HepG2 (cell line): ENCODE results near the gene GPBP1. TPM values are rescaled to one million over a fixed set of nuclear protein-coding genes. Genes with fewer than 3 reads are reported as not detected.
A peak's percentile ranks its signal among the peaks of the same experiment; 100 is the strongest.

ENCODE experiments used
- ATAC-seq: fragments of 200-7000 bp; cut with Tn5 transposase; 3 replicates; pipeline ENCODE4 v1.9.1; 2020; ENCODE audit warnings: mild to moderate bottlenecking, moderate library complexity
- BruUV-seq: library from RNA; stranded (reverse); fragments of 400-500 nt; replicated peaks from 2 replicates; lab custom pipeline; 2021; lab: Mats Ljungman, UMichigan
- CTCF ChIA-PET: fragments of 300-600 bp; formaldehyde crosslinking; extraction: SDS; loops from one replicate; lab custom pipeline; 2021; ENCODE audit warnings: low total read pairs, inconsistent platforms, low intra/inter-chr PET ratio; lab: Yijun Ruan, JAX
- POLR2A ChIA-PET: fragments of 350-600 bp; sonication (Branson Sonifier 250); formaldehyde crosslinking; loops from one replicate; lab custom pipeline; 2020; ENCODE audit warnings: antibody characterized with exemption, inconsistent platforms; lab: Yijun Ruan, JAX
- DNase-seq: peaks from one replicate; pipeline ENCODE4 v3.0.0-alpha.2; 2015; ENCODE audit warnings: low spot score
- FAIRE-seq: peaks from 3 replicates; lab custom pipeline; 2011; peaks lifted over from hg19 to GRCh38; lab: Jason Lieb, UNC
- H2AFZ ChIP-seq: one replicate; pipeline ENCODE4 v1.6.1; 2011; ENCODE audit warnings: low read length, inconsistent platforms
- H3K27ac ChIP-seq: fragments of 300-600 bp; 3 replicates; pipeline ENCODE4 v1.8.0; 2011; ENCODE audit warnings: mixed run types, mild to moderate bottlenecking, mixed read lengths, low read length, inconsistent platforms; ENCODE audit not compliant: insufficient read depth; ENCODE audit errors: extremely low read length
- H3K27me3 ChIP-seq, 2 experiments: fragments of 200-600 bp in 1 of 2; 2 replicates in 1 of 2; 3 replicates in 1 of 2; pipeline versions ENCODE4 v1.6.0 to v1.8.0; 2011; ENCODE audit warnings: low read length in 2 of 2, mild to moderate bottlenecking in 2 of 2, moderate library complexity in 2 of 2, inconsistent platforms in 1 of 2; ENCODE audit not compliant: insufficient read depth in 2 of 2, control insufficient read depth in 1 of 2
- H3K36me3 ChIP-seq, 2 experiments: fragments of 200-600 bp in 1 of 2; replicated peaks in 1 of 2; 2 replicates in 1 of 2; 3 replicates in 1 of 2; pipeline versions ENCODE4 v1.5.1 to v1.8.0; 2011; ENCODE audit warnings: low read length in 2 of 2, inconsistent platforms in 1 of 2; ENCODE audit not compliant: insufficient read depth in 2 of 2, control insufficient read depth in 1 of 2
- H3K4me1 ChIP-seq: 2 replicates; pipeline ENCODE4 v1.5.1; 2012; ENCODE audit warnings: low read length, inconsistent platforms; ENCODE audit not compliant: insufficient read depth
- H3K4me2 ChIP-seq: 2 replicates; pipeline ENCODE4 v1.6.0; 2011; ENCODE audit warnings: low read depth, low read length, inconsistent platforms
- H3K4me3 ChIP-seq, 3 experiments: fragments of 200-600 bp in 1 of 3; sonication (generic), shearing (Covaris generic) in 1 of 3; replicated peaks in 1 of 3; 2 replicates each; pipeline ENCODE4 v1.5.1; 2011 to 2016; ENCODE audit warnings: low read length in 3 of 3, inconsistent platforms in 2 of 3, low read depth in 2 of 3, mild to moderate bottlenecking in 2 of 3, control low read depth in 1 of 3, mixed read lengths in 1 of 3; ENCODE audit not compliant: insufficient read depth in 1 of 3
- H3K79me2 ChIP-seq: one replicate; pipeline ENCODE4 v1.6.1; 2011; ENCODE audit warnings: low read length, inconsistent platforms; ENCODE audit not compliant: insufficient read depth
- H3K9ac ChIP-seq: 2 replicates; pipeline ENCODE4 v1.6.0; 2011; ENCODE audit warnings: mild to moderate bottlenecking, low read depth, low read length, inconsistent platforms; ENCODE audit not compliant: insufficient read depth
- H3K9me3 ChIP-seq: 2 replicates; pipeline ENCODE4 v1.5.1; 2012; ENCODE audit warnings: mild to moderate bottlenecking, low read length
- H4K20me1 ChIP-seq: 2 replicates; pipeline ENCODE4 v1.6.0; 2011; ENCODE audit warnings: inconsistent platforms, mild to moderate bottlenecking, low read length, moderate library complexity; ENCODE audit not compliant: insufficient read depth
- CENPT ChIP-seq: sonication (generic); formaldehyde crosslinking; IDR thresholded peaks from 2 replicates; pipeline ENCODE4 v1.8.0; 2022; ENCODE audit warnings: low read depth, mild to moderate bottlenecking, moderate library complexity, missing genetic modification reagents
- DPF2 ChIP-seq: sonication (generic); formaldehyde crosslinking; IDR thresholded peaks from 2 replicates; pipeline ENCODE4 v1.4.0; 2020; ENCODE audit warnings: mild to moderate bottlenecking, low read depth, missing genetic modification reagents, borderline replicate concordance
- FOXA3 ChIP-seq: IDR thresholded peaks from 2 replicates; pipeline ENCODE4 v1.6.1; 2016; ENCODE audit warnings: missing genetic modification reagents, missing compliant biosample characterization
- GATAD2A ChIP-seq: IDR thresholded peaks from 2 replicates; pipeline ENCODE4 v1.6.1; 2016
- HCFC1 ChIP-seq: fragments of 150-350 bp; IDR thresholded peaks from 2 replicates; pipeline ENCODE4 v1.6.1; 2014; ENCODE audit warnings: low read depth, low read length
- HDAC2 ChIP-seq: sonication (generic); formaldehyde crosslinking; IDR thresholded peaks from 2 replicates; pipeline ENCODE4 v1.4.0; 2020; ENCODE audit warnings: missing genetic modification reagents
- NFATC3 ChIP-seq: sonication (generic); formaldehyde crosslinking; IDR thresholded peaks from 2 replicates; pipeline ENCODE4 v1.5.1; 2020; ENCODE audit warnings: mild to moderate bottlenecking, missing genetic modification reagents
- RBAK ChIP-seq: sonication (generic); formaldehyde crosslinking; IDR thresholded peaks from 2 replicates; pipeline ENCODE4 v1.5.1; 2020; ENCODE audit warnings: mild to moderate bottlenecking, missing genetic modification reagents
- RBFOX2 ChIP-seq: fragments of 200-400 bp; formaldehyde crosslinking; IDR thresholded peaks from 2 replicates; pipeline ENCODE4 v1.6.1; 2017; ENCODE audit warnings: low read depth, mild to moderate bottlenecking, low read length
- SATB2 ChIP-seq: sonication (generic); formaldehyde crosslinking; IDR thresholded peaks from 2 replicates; pipeline ENCODE4 v1.5.0; 2020; ENCODE audit warnings: missing genetic modification reagents
- SKI ChIP-seq: fragments of 450-650 bp; IDR thresholded peaks from one replicate; pipeline ENCODE4 v1.6.1; 2018; ENCODE audit warnings: mild to moderate bottlenecking; ENCODE audit not compliant: partially characterized antibody
- SNAPC2 ChIP-seq: sonication (generic); formaldehyde crosslinking; IDR thresholded peaks from 2 replicates; pipeline ENCODE4 v1.8.1; 2022; ENCODE audit warnings: mild to moderate bottlenecking, missing genetic modification reagents
- SOX6 ChIP-seq, 2 experiments: fragments of 450-650 bp in 1 of 2; sonication (generic) in 1 of 2; formaldehyde crosslinking in 1 of 2; IDR thresholded peaks; 2 replicates each; pipeline versions ENCODE4 v1.4.0 to v1.6.1; 2017 to 2020; ENCODE audit warnings: antibody characterized with exemption in 1 of 2, mild to moderate bottlenecking in 1 of 2, missing genetic modification reagents in 1 of 2
- STAT5B ChIP-seq: sonication (generic); formaldehyde crosslinking; IDR thresholded peaks from 2 replicates; pipeline ENCODE4 v1.4.0; 2020; ENCODE audit warnings: missing genetic modification reagents
- ZFP62 ChIP-seq: sonication (generic); formaldehyde crosslinking; IDR thresholded peaks from 2 replicates; pipeline ENCODE4 v1.4.0; 2020; ENCODE audit warnings: missing genetic modification reagents
- ZKSCAN5 ChIP-seq: sonication (generic); formaldehyde crosslinking; IDR thresholded peaks from 2 replicates; pipeline ENCODE4 v1.5.1; 2020; ENCODE audit warnings: mild to moderate bottlenecking, missing genetic modification reagents
- ZNF331 ChIP-seq: sonication (generic); formaldehyde crosslinking; IDR thresholded peaks from 2 replicates; pipeline ENCODE4 v1.4.0; 2020; ENCODE audit warnings: missing genetic modification reagents
- ZNF496 ChIP-seq: sonication (generic); formaldehyde crosslinking; IDR thresholded peaks from 2 replicates; pipeline ENCODE4 v1.8.1; 2023; ENCODE audit warnings: mild to moderate bottlenecking, moderate library complexity, missing genetic modification reagents; ENCODE audit not compliant: insufficient replicate concordance
- ZNF691 ChIP-seq: sonication (generic); formaldehyde crosslinking; IDR thresholded peaks from 2 replicates; pipeline ENCODE4 v1.4.0; 2020; ENCODE audit warnings: missing genetic modification reagents, low read depth, mild to moderate bottlenecking, borderline replicate concordance
- ZNF710 ChIP-seq: sonication (generic); formaldehyde crosslinking; IDR thresholded peaks from 2 replicates; pipeline ENCODE4 v1.5.0; 2020; ENCODE audit warnings: mild to moderate bottlenecking, missing genetic modification reagents, borderline replicate concordance
- WGBS: methylation state at CpG from one replicate; pipeline ENCODE4 v1.1.6; 2017; ENCODE audit warnings: low lambda C conversion rate; 5-methylcytosine and 5-hydroxymethylcytosine counted together
- in situ Hi-C: cut with HindIII; loops from 2 replicates; pipeline ENCODE4 v1.10.0; 2017; ENCODE audit warnings: low pct_unique_long_range_greater_than_20kb; ENCODE audit not compliant: extremely low pct_ligation_motif_present
- intact Hi-C: fragments of 100-400 bp; cut with micrococcal nuclease; formaldehyde crosslinking; loops from one replicate; pipeline ENCODE4 v1.10.0; 2022; ENCODE audit not compliant: unreplicated experiment
- polyA plus RNA-seq, 8 experiments: library from polyadenylated mRNA; depleted of rRNA in 3 of 8; stranded (reverse) in 7 of 8; unstranded in 1 of 8; fragments of >200 nt; fragmentation: Illumina TruSeq in 4 of 8; extraction: Trizol in 4 of 8; gene quantifications; 2 replicates each; pipeline versions ENCODE4 v1.2.1 to v1.2.3, GENCODE V29; 2011 to 2016; ENCODE audit warnings: low read depth in 4 of 8, missing spikeins in 1 of 8, mixed read lengths in 1 of 8; ENCODE audit not compliant: insufficient read depth in 1 of 8
- total RNA-seq, 5 experiments: library from RNA; depleted of rRNA; stranded (reverse); fragments of >200 nt; fragmentation: Illumina TruSeq; extraction: Trizol; gene quantifications; 2 replicates each; pipeline ENCODE4 v1.2.3, GENCODE V29; 2016; ENCODE audit warnings: low read depth in 1 of 5

Gene GPBP1
- total and polyA plus RNA-seq, 2 of the 13 experiments (the other 11 are each of a cell fraction or from before 2014, with no cell fraction given): 27.1 to 72.2 TPM

GRCh38 chr5:57311921-57312735 lies 138.3 kb downstream of the GPBP1 start:
- no TSS peak for BruUV-seq
- peak; percentile 91 for ATAC-seq
- 2% methylated on average over 6 of the region's 6 CpGs for WGBS
- Histone ChIP-seq H3K4me2 (peak overlapping the region; percentile 62), H3K36me3 (no peaks in the 10 kb centered on the region), H3K79me2 (no peaks in the 10 kb centered on the region), H3K4me1 (peaks cover 21% of the 10 kb centered on the region), H3K27ac (peak overlapping the region; percentile 3), H3K9me3 (0 out of 2 replicates have a peak, but pooled peaks cover 4% of the 10 kb centered on the region), H3K9ac (no peak overlapping the region), H4K20me1 (no peaks in the 10 kb centered on the region), H3K4me3 (peak overlapping the region in 1 of 3 experiments; percentile 32; a peak in 3 of 6 replicates), H3K27me3 (no peaks in the 10 kb centered on the region), H2AFZ (peak overlapping the region; percentile 31)
- in situ Hi-C loops (no loop called here), intact Hi-C loops (no loop called here)
- FAIRE-seq: peak; percentile 77
- peak; percentile 55 for DNase-seq
- POLR2A ChIA-PET: no interaction called here
- CTCF ChIA-PET: no interaction called here
- TF ChIP-seq ZNF691 (CRISPR knock-in tag) (no peak), RBFOX2 (no peak), HCFC1 (no peak), RBAK (CRISPR knock-in tag) (peak; percentile 59; the same call in 1 of the 2 replicates), STAT5B (CRISPR knock-in tag) (no peak), HDAC2 (no peak; the same call in 1 of the 2 replicates), SATB2 (CRISPR knock-in tag) (no peak), SOX6 (IDR thresholded peaks at IDR 0.05) (no peak), SOX6 (CRISPR knock-in tag; IDR thresholded peaks at IDR 0.05) (peak; percentile 62), ZNF331 (CRISPR knock-in tag) (peak; percentile 28; the same call in 1 of the 2 replicates), ZKSCAN5 (no peak), CENPT (CRISPR knock-in tag) (no peak), NFATC3 (no peak), SNAPC2 (CRISPR knock-in tag) (no peak), ZNF710 (peak; percentile 78; the same call in 1 of the 2 replicates), SKI (no peak), ZNF496 (CRISPR knock-in tag) (no peak), DPF2 (CRISPR knock-in tag) (0 out of 2 replicates have a peak, but pooled peaks have one; percentile 23), GATAD2A (CRISPR knock-in tag) (peak; percentile 60; the same call in 1 of the 2 replicates), ZFP62 (CRISPR knock-in tag) (no peak), FOXA3 (CRISPR knock-in tag) (peak; percentile 36; the same call in 1 of the 2 replicates)
